GM12878 (cell line): Measurements from ENCODE around the gene MNAT1. TPM values are rescaled to one million over a fixed set of nuclear protein-coding genes. Genes with fewer than 3 reads are reported as not detected.

Experiments used
- ATAC-seq: fragments of 200-7000 bp; cut with Tn5 transposase; 3 replicates; pipeline ENCODE4 v1.9.1; 2020; ENCODE audit warnings: mild to moderate bottlenecking, moderate library complexity
- BruUV-seq: library from RNA; stranded (reverse); fragments of 400-500 nt; replicated peaks from 2 replicates; lab custom pipeline; 2021; lab: Mats Ljungman, UMichigan
- CTCF ChIA-PET: fragments of 300-600 bp; sonication (Branson Sonifier 250); formaldehyde crosslinking; extraction: SDS; loops from one replicate; lab custom pipeline; 2021; ENCODE audit warnings: inconsistent platforms; lab: Yijun Ruan, JAX
- POLR2A ChIA-PET: fragments of 350-600 bp; formaldehyde crosslinking; extraction: SDS; loops from one replicate; lab custom pipeline; 2021; ENCODE audit warnings: inconsistent platforms; lab: Charles Lee
- RAD21 ChIA-PET: fragments of 300-600 bp; sonication (Branson Sonifier 250); formaldehyde crosslinking; loops from one replicate; lab custom pipeline; 2023; ENCODE audit warnings: antibody characterized with exemption; ENCODE audit not compliant: unreplicated experiment; lab: Charles Lee
- SMC1A ChIA-PET: fragments of 300-600 bp; sonication (Branson Sonifier 250); formaldehyde crosslinking; loops from one replicate; lab custom pipeline; 2023; ENCODE audit not compliant: unreplicated experiment, uncharacterized antibody; lab: Charles Lee
- DNase-seq: peaks from one replicate; pipeline ENCODE4 v3.0.0-alpha.2; 2011; ENCODE audit warnings: low read depth, low spot score
- FAIRE-seq: peaks from 3 replicates; lab custom pipeline; 2011; peaks lifted over from hg19 to GRCh38; lab: Jason Lieb, UNC
- H2AFZ ChIP-seq: 2 replicates; pipeline ENCODE4 v1.6.0; 2011; ENCODE audit warnings: low read depth, low read length, control low read depth; ENCODE audit not compliant: control insufficient read depth
- H3K27ac ChIP-seq: 2 replicates; pipeline ENCODE4 v1.5.1; 2011; ENCODE audit warnings: control low read depth; ENCODE audit not compliant: control insufficient read depth, insufficient read depth
- H3K27me3 ChIP-seq, 2 experiments: replicated peaks in 1 of 2; 2 replicates each; pipeline versions ENCODE4 v1.6.0 to v1.6.1; 2011; ENCODE audit warnings: low read length in 1 of 2; ENCODE audit not compliant: control insufficient read depth in 2 of 2, insufficient read depth in 2 of 2
- H3K36me3 ChIP-seq, 2 experiments: 2 replicates each; pipeline ENCODE4 v1.5.1; 2011; ENCODE audit warnings: low read length in 1 of 2; ENCODE audit not compliant: control insufficient read depth in 2 of 2, insufficient read depth in 2 of 2
- H3K4me1 ChIP-seq: 2 replicates; pipeline ENCODE4 v1.6.1; 2011; ENCODE audit warnings: mild to moderate bottlenecking, low read length, moderate library complexity, mixed read lengths; ENCODE audit not compliant: control insufficient read depth, insufficient read depth
- H3K4me2 ChIP-seq: 2 replicates; pipeline ENCODE4 v1.6.0; 2011; ENCODE audit warnings: control low read depth; ENCODE audit not compliant: control insufficient read depth, insufficient read depth
- H3K4me3 ChIP-seq: fragments of 200-600 bp; sonication (generic); 2 replicates; pipeline ENCODE4 v1.5.1; 2016
- H3K79me2 ChIP-seq: 2 replicates; pipeline ENCODE4 v1.6.0; 2011; ENCODE audit warnings: low read length; ENCODE audit not compliant: control insufficient read depth, insufficient read depth
- H3K9ac ChIP-seq: 2 replicates; pipeline ENCODE4 v1.8.0; 2011; ENCODE audit warnings: low read length, control low read depth, mixed read lengths; ENCODE audit not compliant: control insufficient read depth, insufficient read depth
- H3K9me3 ChIP-seq: replicated peaks from 3 replicates; pipeline ENCODE4 v1.5.1; 2011; ENCODE audit warnings: mild to moderate bottlenecking, low read length; ENCODE audit not compliant: control insufficient read depth, insufficient read depth
- H4K20me1 ChIP-seq: 2 replicates; pipeline ENCODE4 v1.6.0; 2011; ENCODE audit not compliant: control insufficient read depth, insufficient read depth
- BACH1 ChIP-seq: fragments of 450-650 bp; IDR thresholded peaks from 2 replicates; pipeline ENCODE4 v1.6.1; 2017; ENCODE audit warnings: mild to moderate bottlenecking, borderline replicate concordance
- CREB1 ChIP-seq: IDR thresholded peaks from 2 replicates; pipeline ENCODE4 v1.6.1; 2012; ENCODE audit warnings: low read depth, mild to moderate bottlenecking, inconsistent platforms
- FOXM1 ChIP-seq: IDR thresholded peaks from 2 replicates; pipeline ENCODE4 v1.6.1; 2012; ENCODE audit warnings: low read depth, mild to moderate bottlenecking, inconsistent platforms, low read length, moderate library complexity
- HDAC2 ChIP-seq: fragments of 200-600 bp; sonication (generic); IDR thresholded peaks from 2 replicates; pipeline ENCODE4 v1.6.1; 2017
- MXI1 ChIP-seq: fragments of 150-350 bp; IDR thresholded peaks from 2 replicates; pipeline ENCODE4 v1.6.1; 2011; ENCODE audit warnings: low read depth, mild to moderate bottlenecking, inconsistent platforms, low read length, improper control_type of control experiment
- POU2F2 ChIP-seq: IDR thresholded peaks from 3 replicates; pipeline ENCODE4 v1.6.1; 2011; ENCODE audit warnings: low read depth, mild to moderate bottlenecking, low read length, borderline replicate concordance
- ZNF207 ChIP-seq: fragments of 450-650 bp; IDR thresholded peaks from 2 replicates; pipeline ENCODE4 v1.6.1; 2014; ENCODE audit warnings: antibody characterized with exemption, mild to moderate bottlenecking, borderline replicate concordance
- ZNF687 ChIP-seq: fragments of 450-650 bp; IDR thresholded peaks from 2 replicates; pipeline ENCODE4 v1.6.1; 2017; ENCODE audit warnings: mild to moderate bottlenecking, moderate library complexity
- WGBS: methylation state at CpG from one replicate; pipeline ENCODE4 v1.1.6; 2016; ENCODE audit warnings: low lambda C conversion rate; ENCODE audit not compliant: insufficient replicate concordance, insufficient coverage; ENCODE audit errors: missing lambda C conversion rate; 5-methylcytosine and 5-hydroxymethylcytosine counted together
- in situ Hi-C: fragments of 300-500 bp; cut with MboI; formaldehyde crosslinking; loops from 9 replicates; pipeline ENCODE4 v1.14.3; 2018; ENCODE audit warnings: mixed read lengths
- intact Hi-C: fragments of 100-400 bp; cut with micrococcal nuclease; formaldehyde crosslinking; loops from one replicate; pipeline ENCODE4 v1.14.2; 2022; ENCODE audit not compliant: unreplicated experiment
- polyA plus RNA-seq, 11 experiments: library from polyadenylated mRNA; depleted of rRNA in 4 of 11; unstranded in 6 of 11; stranded (reverse) in 5 of 11; fragments of >200 nt; fragmentation: Nextera tagmentation in 4 of 11; fragmentation: Illumina TruSeq in 1 of 11; extraction: Ambion mirVana in 4 of 11; extraction: Trizol in 1 of 11; gene quantifications; 1 replicate in 1 of 11; 2 replicates in 10 of 11; pipeline versions ENCODE4 v1.2.1 to v1.2.3, GENCODE V29; 2011 to 2016; ENCODE audit warnings: inconsistent platforms in 2 of 11, missing spikeins in 2 of 11, low read depth in 1 of 11
- total RNA-seq, 4 experiments: library from RNA; depleted of rRNA in 3 of 4; stranded (reverse); fragments of >200 nt in 3 of 4; fragmentation: Illumina TruSeq in 1 of 4; extraction: Trizol in 1 of 4; gene quantifications; 2 replicates each; pipeline versions ENCODE4 v1.2.1 to v1.2.3, GENCODE V29; 2013 to 2021
- TF ChIP-seq, protein P1 (sequence below): IDR thresholded peaks from 2 replicates; pipeline ENCODE4 v1.6.1; 2012; ENCODE audit warnings: low read depth, low read length, improper control_type of control experiment
- TF ChIP-seq, protein P2 (sequence below): fragments of 450-650 bp; IDR thresholded peaks from 2 replicates; pipeline ENCODE4 v1.6.1; 2016; ENCODE audit warnings: mild to moderate bottlenecking, moderate library complexity, borderline replicate concordance

The MNAT1 gene
- total and polyA plus RNA-seq, 10 of the 15 experiments (the other 5 are each of a cell fraction or from before 2014, with no cell fraction given): 26.5 to 67.4 (median 40.8) TPM

DNA sequence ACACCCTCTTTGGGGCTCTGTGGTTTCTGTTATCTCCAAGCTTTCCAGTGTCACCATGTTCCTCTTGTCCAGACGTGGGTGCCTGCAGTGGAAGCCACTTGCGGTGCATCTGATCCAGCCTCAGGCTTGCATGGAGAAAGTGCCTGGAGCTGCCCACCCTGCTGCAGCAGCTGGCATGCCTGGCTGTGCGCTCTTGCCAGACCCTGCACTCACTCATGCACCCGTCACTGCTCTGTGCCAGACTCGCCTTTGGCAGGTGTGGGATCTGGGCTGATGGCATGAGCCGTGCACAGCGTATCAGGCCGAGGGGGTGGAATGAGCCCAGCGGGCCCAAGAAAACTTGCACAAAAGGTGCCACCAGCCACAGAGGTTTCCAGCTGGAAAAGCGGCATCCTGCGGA is 105.1 kb downstream of the MNAT1 start:
- Histone ChIP-seq H2AFZ (no peak overlapping the region), H3K27ac (no peak overlapping the region), H3K36me3 (peaks cover 0 to 6% of the 10 kb centered on the region in 2 experiments; a peak in 2 of 4 replicates), H3K27me3 (no peaks in the 10 kb centered on the region), H3K4me2 (no peak overlapping the region), H3K9ac (no peak overlapping the region), H3K4me3 (no peak overlapping the region), H3K4me1 (no peaks in the 10 kb centered on the region), H3K79me2 (no peaks in the 10 kb centered on the region), H3K9me3 (no peaks in the 10 kb centered on the region; the same call in 2 of the 3 replicates), H4K20me1 (no peaks in the 10 kb centered on the region)
- in situ Hi-C loops: no loop called here
- ATAC-seq (no peak), FAIRE-seq (no peak), DNase-seq (no peak)
- RAD21 ChIA-PET: no interaction called here
- intact Hi-C loops: no loop called here
- SMC1A ChIA-PET: no interaction called here
- TF ChIP-seq, protein P1, sequence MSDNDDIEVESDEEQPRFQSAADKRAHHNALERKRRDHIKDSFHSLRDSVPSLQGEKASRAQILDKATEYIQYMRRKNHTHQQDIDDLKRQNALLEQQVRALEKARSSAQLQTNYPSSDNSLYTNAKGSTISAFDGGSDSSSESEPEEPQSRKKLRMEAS: no peak
- TF ChIP-seq POU2F2 (no peak), HDAC2 (no peak), BACH1 (no peak), FOXM1 (no peak), ZNF207 (no peak), CREB1 (no peak), MXI1 (no peak), ZNF687 (no peak)
- TF ChIP-seq, protein P2, sequence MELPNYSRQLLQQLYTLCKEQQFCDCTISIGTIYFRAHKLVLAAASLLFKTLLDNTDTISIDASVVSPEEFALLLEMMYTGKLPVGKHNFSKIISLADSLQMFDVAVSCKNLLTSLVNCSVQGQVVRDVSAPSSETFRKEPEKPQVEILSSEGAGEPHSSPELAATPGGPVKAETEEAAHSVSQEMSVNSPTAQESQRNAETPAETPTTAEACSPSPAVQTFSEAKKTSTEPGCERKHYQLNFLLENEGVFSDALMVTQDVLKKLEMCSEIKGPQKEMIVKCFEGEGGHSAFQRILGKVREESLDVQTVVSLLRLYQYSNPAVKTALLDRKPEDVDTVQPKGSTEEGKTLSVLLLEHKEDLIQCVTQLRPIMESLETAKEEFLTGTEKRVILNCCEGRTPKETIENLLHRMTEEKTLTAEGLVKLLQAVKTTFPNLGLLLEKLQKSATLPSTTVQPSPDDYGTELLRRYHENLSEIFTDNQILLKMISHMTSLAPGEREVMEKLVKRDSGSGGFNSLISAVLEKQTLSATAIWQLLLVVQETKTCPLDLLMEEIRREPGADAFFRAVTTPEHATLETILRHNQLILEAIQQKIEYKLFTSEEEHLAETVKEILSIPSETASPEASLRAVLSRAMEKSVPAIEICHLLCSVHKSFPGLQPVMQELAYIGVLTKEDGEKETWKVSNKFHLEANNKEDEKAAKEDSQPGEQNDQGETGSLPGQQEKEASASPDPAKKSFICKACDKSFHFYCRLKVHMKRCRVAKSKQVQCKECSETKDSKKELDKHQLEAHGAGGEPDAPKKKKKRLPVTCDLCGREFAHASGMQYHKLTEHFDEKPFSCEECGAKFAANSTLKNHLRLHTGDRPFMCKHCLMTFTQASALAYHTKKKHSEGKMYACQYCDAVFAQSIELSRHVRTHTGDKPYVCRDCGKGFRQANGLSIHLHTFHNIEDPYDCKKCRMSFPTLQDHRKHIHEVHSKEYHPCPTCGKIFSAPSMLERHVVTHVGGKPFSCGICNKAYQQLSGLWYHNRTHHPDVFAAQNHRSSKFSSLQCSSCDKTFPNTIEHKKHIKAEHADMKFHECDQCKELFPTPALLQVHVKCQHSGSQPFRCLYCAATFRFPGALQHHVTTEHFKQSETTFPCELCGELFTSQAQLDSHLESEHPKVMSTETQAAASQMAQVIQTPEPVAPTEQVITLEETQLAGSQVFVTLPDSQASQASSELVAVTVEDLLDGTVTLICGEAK: no peak
- BruUV-seq: no TSS peak
- 92% methylated on average over 11 of the region's 11 CpGs for WGBS
- CTCF ChIA-PET: no interaction called here
- POLR2A ChIA-PET: no interaction called here
